ENCODE data around the gene PRDM16. TPM values are rescaled to one million over a fixed set of nuclear protein-coding genes. Genes with fewer than 3 reads are reported as not detected.

The PRDM16 gene
- polyA plus RNA-seq, 3 donors = not detected

DNA sequence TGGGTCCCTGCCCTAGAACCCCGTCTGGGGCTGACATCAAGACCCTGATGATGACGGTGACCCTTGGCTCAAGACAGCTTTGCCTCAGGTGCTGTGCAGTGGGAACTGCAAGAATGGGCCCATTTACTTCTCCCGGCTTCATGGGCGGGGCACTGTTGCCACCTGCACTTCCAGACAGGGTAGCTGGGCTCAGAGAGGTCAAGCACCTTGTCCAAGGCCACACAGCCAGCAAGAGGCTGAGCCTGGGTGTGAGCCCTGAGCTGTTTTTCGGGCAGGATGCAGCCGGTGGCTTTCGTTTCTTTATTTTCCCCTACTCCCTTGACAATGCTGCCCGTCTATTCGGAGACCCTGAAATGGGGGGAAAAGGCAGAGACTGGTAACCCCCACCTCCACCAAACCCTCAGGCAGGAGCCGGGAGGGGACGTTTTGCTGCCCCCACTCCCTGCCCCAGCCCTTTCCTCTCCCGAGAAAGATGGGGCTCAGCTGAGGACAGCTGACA is 91.7 kb downstream of the PRDM16 start:
- peaks cover 2% of the 10 kb centered on the region for H3K4me1 Mint-ChIP-seq
- no peak for DNase-seq
- intact Hi-C loops (cut with micrococcal nuclease) = no loop called here

DNA sequence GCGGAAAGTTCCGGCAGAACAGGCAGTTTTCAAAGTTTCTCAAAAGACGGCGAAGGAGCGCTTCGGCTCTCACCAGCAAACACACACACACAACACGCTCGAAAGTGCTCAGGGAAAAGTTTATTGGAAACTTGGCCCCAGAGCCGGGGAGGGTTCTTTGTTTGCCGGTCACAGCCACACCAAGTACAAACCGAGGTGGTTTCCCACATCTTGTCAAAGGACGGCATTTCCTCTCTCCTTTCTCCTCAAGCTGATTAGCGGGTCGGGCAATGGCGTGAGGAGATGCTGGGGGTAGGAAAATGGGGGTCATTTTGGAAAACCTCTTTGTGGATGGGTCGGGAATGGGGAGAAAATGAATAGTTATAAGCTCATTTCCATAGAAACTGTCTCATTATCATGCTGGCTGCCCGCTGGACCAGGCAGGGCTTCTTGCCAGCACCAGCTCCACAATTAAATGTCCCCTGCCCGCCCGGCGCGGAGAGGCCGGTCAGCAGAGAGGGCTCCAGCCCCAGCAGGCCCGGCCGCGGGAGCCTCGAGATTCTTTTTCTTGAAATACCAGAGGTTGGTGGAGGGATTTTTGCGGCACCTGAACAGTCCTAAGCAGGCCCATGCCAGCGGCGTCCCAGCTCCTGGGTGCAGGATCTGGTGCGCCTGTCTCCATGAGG is 92.3 kb downstream of the PRDM16 start:
- no peak overlapping the region for H3K27ac ChIP-seq (ENCODE audit: low read depth in 1 of 2, low read length in 2 of 2)
- no peak for DNase-seq
- H3K79me2 ChIP-seq (ENCODE audit: insufficient read depth, low read length) = no peaks in the 10 kb centered on the region
- no peaks in the 10 kb centered on the region for H4K20me1 ChIP-seq (ENCODE audit: insufficient read depth, low read length)
- H3K9ac ChIP-seq (ENCODE audit: insufficient read depth, low read length, poor library complexity, severe bottlenecking) = no peak overlapping the region
- TF ChIP-seq, protein P1, sequence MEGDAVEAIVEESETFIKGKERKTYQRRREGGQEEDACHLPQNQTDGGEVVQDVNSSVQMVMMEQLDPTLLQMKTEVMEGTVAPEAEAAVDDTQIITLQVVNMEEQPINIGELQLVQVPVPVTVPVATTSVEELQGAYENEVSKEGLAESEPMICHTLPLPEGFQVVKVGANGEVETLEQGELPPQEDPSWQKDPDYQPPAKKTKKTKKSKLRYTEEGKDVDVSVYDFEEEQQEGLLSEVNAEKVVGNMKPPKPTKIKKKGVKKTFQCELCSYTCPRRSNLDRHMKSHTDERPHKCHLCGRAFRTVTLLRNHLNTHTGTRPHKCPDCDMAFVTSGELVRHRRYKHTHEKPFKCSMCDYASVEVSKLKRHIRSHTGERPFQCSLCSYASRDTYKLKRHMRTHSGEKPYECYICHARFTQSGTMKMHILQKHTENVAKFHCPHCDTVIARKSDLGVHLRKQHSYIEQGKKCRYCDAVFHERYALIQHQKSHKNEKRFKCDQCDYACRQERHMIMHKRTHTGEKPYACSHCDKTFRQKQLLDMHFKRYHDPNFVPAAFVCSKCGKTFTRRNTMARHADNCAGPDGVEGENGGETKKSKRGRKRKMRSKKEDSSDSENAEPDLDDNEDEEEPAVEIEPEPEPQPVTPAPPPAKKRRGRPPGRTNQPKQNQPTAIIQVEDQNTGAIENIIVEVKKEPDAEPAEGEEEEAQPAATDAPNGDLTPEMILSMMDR (IDR thresholded peaks at IDR 0.05) = no peak
- H3K9me3 ChIP-seq (replicated peaks in 1 of 2; ENCODE audit: control insufficient read depth in 1 of 2, insufficient read depth in 1 of 2, low read length in 2 of 2) = no peaks in the 10 kb centered on the region
- H3K4me2 ChIP-seq (replicated peaks; ENCODE audit: extremely low read depth, low read length, poor library complexity, severe bottlenecking) = no peak overlapping the region
- H3K27me3 ChIP-seq (ENCODE audit: control insufficient read depth in 2 of 2, insufficient read depth in 2 of 2, low read length in 2 of 2) = peaks cover 1 to 25% of the 10 kb centered on the region in 2 donors
- intact Hi-C loops (cut with micrococcal nuclease) = no loop called here
- Mint-ChIP-seq H3K27ac (no peak overlapping the region), H3K9me3 (peaks cover 0 to 3% (median 0%) of the 10 kb centered on the region in 7 donors), H3K4me1 (peaks cover 2% of the 10 kb centered on the region), H3K4me3 (peak overlapping the region in 1 of 2 donors; percentile 64), H3K27me3 (ENCODE audit: low read depth in 3 of 3) (peaks cover 32 to 45% (median 33%) of the 10 kb centered on the region in 3 donors), H3K36me3 (no peaks in the 10 kb centered on the region)
- no peaks in the 10 kb centered on the region for H3K36me3 ChIP-seq (replicated peaks in 1 of 2; ENCODE audit: control insufficient read depth in 1 of 2, insufficient read depth in 2 of 2, low read length in 2 of 2)
- H3K4me3 ChIP-seq (replicated peaks in 1 of 3; ENCODE audit: low read depth in 2 of 3, low read length in 3 of 3) = no peak overlapping the region
- peak overlapping the region; percentile 11 for H2AFZ ChIP-seq (ENCODE audit: insufficient read depth, low read depth, low read length, poor library complexity, severe bottlenecking)
- WGBS (ENCODE audit: insufficient coverage) = 72% methylated on average over 10 of the region's 30 CpGs
- no peaks in the 10 kb centered on the region for H3K4me1 ChIP-seq (ENCODE audit: control insufficient read depth in 1 of 2, insufficient read depth in 2 of 2, low read length in 2 of 2)

More for the DNA sequence above, 91.7 kb downstream of the PRDM16 start:
- Histone ChIP-seq H3K27me3 (ENCODE audit: control insufficient read depth in 2 of 2, insufficient read depth in 2 of 2, low read length in 2 of 2) (peaks cover 8 to 31% of the 10 kb centered on the region in 2 donors), H3K9me3 (replicated peaks in 1 of 2; ENCODE audit: control insufficient read depth in 1 of 2, insufficient read depth in 1 of 2, low read length in 2 of 2) (no peaks in the 10 kb centered on the region), H3K4me1 (ENCODE audit: control insufficient read depth in 1 of 2, insufficient read depth in 2 of 2, low read length in 2 of 2) (no peaks in the 10 kb centered on the region), H3K36me3 (replicated peaks in 1 of 2; ENCODE audit: control insufficient read depth in 1 of 2, insufficient read depth in 2 of 2, low read length in 2 of 2) (no peaks in the 10 kb centered on the region), H3K4me2 (replicated peaks; ENCODE audit: extremely low read depth, low read length, poor library complexity, severe bottlenecking) (no peak overlapping the region), H4K20me1 (ENCODE audit: insufficient read depth, low read length) (no peaks in the 10 kb centered on the region), H3K27ac (ENCODE audit: low read depth in 1 of 2, low read length in 2 of 2) (no peak overlapping the region), H3K9ac (ENCODE audit: insufficient read depth, low read length, poor library complexity, severe bottlenecking) (no peak overlapping the region), H2AFZ (ENCODE audit: insufficient read depth, low read depth, low read length, poor library complexity, severe bottlenecking) (peak overlapping the region; percentile 11), H3K79me2 (ENCODE audit: insufficient read depth, low read length) (no peaks in the 10 kb centered on the region), H3K4me3 (replicated peaks in 1 of 3; ENCODE audit: low read depth in 2 of 3, low read length in 3 of 3) (no peak overlapping the region)
- Mint-ChIP-seq H3K4me3 (peak overlapping the region in 1 of 2 donors; percentile 64), H3K36me3 (no peaks in the 10 kb centered on the region), H3K27ac (no peak overlapping the region), H3K9me3 (peaks cover 0 to 3% (median 0%) of the 10 kb centered on the region in 7 donors), H3K27me3 (ENCODE audit: low read depth in 3 of 3) (peaks cover 38 to 51% (median 39%) of the 10 kb centered on the region in 3 donors)
- TF ChIP-seq, protein P1 (IDR thresholded peaks at IDR 0.05) = no peak
- WGBS (ENCODE audit: insufficient coverage) = 69% methylated on average over 5 of the region's 12 CpGs

Data from CD14-positive monocyte (primary cell).